Panc1 (cell line): ENCODE measurements around the gene CLC. TPM values are rescaled to one million over a fixed set of nuclear protein-coding genes. Genes with fewer than 3 reads are reported as not detected.
A peak's percentile ranks its signal among the peaks of the same experiment; 100 is the strongest.

Experiments
- ATAC-seq: fragments of 200-7000 bp; cut with Tn5 transposase; 2 replicates; pipeline ENCODE4 v1.9.1; 2020; ENCODE audit warnings: mild to moderate bottlenecking, moderate library complexity
- BruUV-seq: library from RNA; stranded (reverse); fragments of 400-500 nt; replicated peaks from 2 replicates; lab custom pipeline; 2021; lab: Mats Ljungman, UMichigan
- CTCF ChIA-PET: fragments of 300-600 bp; sonication (Branson Sonifier 250); formaldehyde crosslinking; loops from one replicate; lab custom pipeline; 2022; ENCODE audit warnings: antibody characterized with exemption; lab: Charles Lee
- POLR2A ChIA-PET: fragments of 300-600 bp; sonication (Branson Sonifier 250); formaldehyde crosslinking; loops from one replicate; lab custom pipeline; 2022; ENCODE audit warnings: antibody characterized with exemption; lab: Charles Lee
- DNase-seq: peaks from one replicate; pipeline ENCODE4 v3.0.0-alpha.2; 2010; ENCODE audit warnings: low read depth, low spot score
- H3K27ac ChIP-seq: 2 replicates; pipeline ENCODE4 v1.5.1; 2011; ENCODE audit warnings: mild to moderate bottlenecking, low read length, inconsistent platforms
- H3K27me3 ChIP-seq: fragments of 200-500 bp; sonication (Bioruptor generic); 2 replicates; pipeline ENCODE4 v1.6.0; 2014; ENCODE audit warnings: low read length, inconsistent platforms; ENCODE audit not compliant: control insufficient read depth, insufficient read depth
- H3K36me3 ChIP-seq: fragments of 200-500 bp; sonication (Bioruptor generic); 2 replicates; pipeline ENCODE4 v1.5.1; 2014; ENCODE audit warnings: inconsistent platforms, mild to moderate bottlenecking, low read length, moderate library complexity; ENCODE audit not compliant: control insufficient read depth, insufficient read depth
- H3K4me1 ChIP-seq: 2 replicates; pipeline ENCODE4 v1.5.1; 2011; ENCODE audit warnings: inconsistent platforms, mild to moderate bottlenecking, low read length, moderate library complexity; ENCODE audit not compliant: control insufficient read depth, insufficient read depth
- H3K4me3 ChIP-seq, 2 experiments: 2 replicates each; pipeline ENCODE4 v1.5.1; 2011 to 2012; ENCODE audit warnings: low read depth in 2 of 2, low read length in 2 of 2, mild to moderate bottlenecking in 2 of 2, inconsistent platforms in 1 of 2, moderate library complexity in 1 of 2
- H3K9me3 ChIP-seq: fragments of 200-500 bp; sonication (Bioruptor generic); 2 replicates; pipeline ENCODE4 v1.5.1; 2014; ENCODE audit warnings: low read depth, mild to moderate bottlenecking, inconsistent platforms, low read length, moderate library complexity; ENCODE audit not compliant: control insufficient read depth, insufficient read depth
- CTCF ChIP-seq: fragments of 450-650 bp; IDR thresholded peaks from 2 replicates; pipeline ENCODE4 v1.5.1; 2017; ENCODE audit warnings: mild to moderate bottlenecking
- POLR2AphosphoS5 ChIP-seq: IDR thresholded peaks from 2 replicates; pipeline ENCODE4 v1.6.1; 2012; ENCODE audit warnings: mild to moderate bottlenecking, low read depth, low read length, moderate library complexity
- REST ChIP-seq, 2 experiments: IDR thresholded peaks; 2 replicates each; pipeline ENCODE4 v1.6.1; 2011 to 2012; ENCODE audit warnings: low read depth in 2 of 2, control low read depth in 1 of 2, low read length in 1 of 2, mild to moderate bottlenecking in 1 of 2, moderate library complexity in 1 of 2; ENCODE audit not compliant: insufficient read depth in 1 of 2
- SIN3A ChIP-seq: IDR thresholded peaks from 2 replicates; pipeline ENCODE4 v1.6.1; 2012; ENCODE audit warnings: low read depth, mild to moderate bottlenecking, low read length, moderate library complexity, borderline replicate concordance; ENCODE audit not compliant: insufficient read depth
- TCF7L2 ChIP-seq: IDR thresholded peaks from 2 replicates; pipeline ENCODE4 v1.6.1; 2011; ENCODE audit warnings: mild to moderate bottlenecking, low read depth, low read length, inconsistent platforms
- in situ Hi-C: cut with HindIII; loops from 2 replicates; pipeline ENCODE4 v1.10.0; 2016; ENCODE audit warnings: low sequenced_read_pairs, low pct_unique_long_range_greater_than_20kb
- intact Hi-C: fragments of 100-400 bp; cut with micrococcal nuclease; formaldehyde crosslinking; loops from one replicate; pipeline ENCODE4 v1.10.0; 2022; ENCODE audit not compliant: unreplicated experiment
- total RNA-seq: library from RNA; stranded (reverse); gene quantifications from one replicate; pipeline ENCODE4 v1.2.1, GENCODE V29; 2021; ENCODE audit not compliant: unreplicated experiment

Gene CLC
- total RNA-seq, 1 experiment from 2014 or later: not detected

- CTCF ChIA-PET: interaction anchor here (0.6 to 0.7 kb wide), 5 partner anchors 19 to 436 kb away, joined by 3 to 15 read pairs (median 7); no protein-coding TSS in a partner anchor
- peaks cover 61% of the 10 kb centered on the region for H3K27me3 ChIP-seq
- DNase-seq (no peak), ATAC-seq (peak; percentile 51)
- intact Hi-C loops (no loop called here), in situ Hi-C loops (no loop called here)
- POLR2A ChIA-PET: interaction anchor here (0.6 kb wide), 1 partner anchor 22 kb away, joined by 4 read pairs; no protein-coding TSS in a partner anchor
- H3K4me1 ChIP-seq: no peaks in the 10 kb centered on the region
- no TSS peak for BruUV-seq
- no peak overlapping the region for H3K4me3 ChIP-seq
- H3K27ac ChIP-seq: no peak overlapping the region
- H3K36me3 ChIP-seq: no peaks in the 10 kb centered on the region
- TF ChIP-seq POLR2AphosphoS5: no peak
- no peak for TF ChIP-seq REST (IDR thresholded peaks at IDR 0.05; ENCODE audit: insufficient read depth in 1 of 2, low read depth in 2 of 2, low read length in 1 of 2)
- H3K9me3 ChIP-seq: no peaks in the 10 kb centered on the region
Measured at GRCh38 chr19:39728040-39728439, 9.8 kb downstream of the CLC start.

GRCh38 chr19:39727070-39727800 is 10.6 kb downstream of the CLC start:
- no TSS peak for BruUV-seq
- ATAC-seq: peak; percentile 12
- CTCF ChIA-PET: interaction anchor here (0.6 to 1.0 kb wide), 6 partner anchors 19 to 437 kb away, joined by 3 to 15 read pairs (median 5); no protein-coding TSS in a partner anchor

More at GRCh38 chr19:39727070-39727800, 10.6 kb downstream of the CLC start:
- intact Hi-C loops (no loop called here), in situ Hi-C loops (no loop called here)
- Histone ChIP-seq H3K9me3 (no peaks in the 10 kb centered on the region), H3K27me3 (peaks cover 63% of the 10 kb centered on the region), H3K4me3 (no peak overlapping the region), H3K36me3 (no peaks in the 10 kb centered on the region), H3K4me1 (no peaks in the 10 kb centered on the region), H3K27ac (no peak overlapping the region)
- POLR2A ChIA-PET: interaction anchor here (0.6 to 0.7 kb wide), 4 partner anchors 22 to 291 kb away, joined by 4 to 7 read pairs (median 5); partner anchors contain the start of gene RPS16
- no peak for DNase-seq
- TF ChIP-seq POLR2AphosphoS5 (no peak), REST (IDR thresholded peaks at IDR 0.05; ENCODE audit: insufficient read depth in 1 of 2, low read depth in 2 of 2, low read length in 1 of 2) (no peak), CTCF (no peak), TCF7L2 (no peak), SIN3A (no peak)
